MCF 10A (cell line): ENCODE measurements around the gene KIF6. TPM values are rescaled to one million over a fixed set of nuclear protein-coding genes. Genes with fewer than 3 reads are reported as not detected.
A peak's percentile ranks its signal among the peaks of the same experiment; 100 is the strongest.

ENCODE experiments used
- BruUV-seq: library from RNA; stranded (reverse); fragments of 400-500 nt; replicated peaks from 2 replicates; lab custom pipeline; 2021; lab: Mats Ljungman, UMichigan
- CTCF ChIA-PET: fragments of 300-600 bp; sonication (Branson Sonifier 250); formaldehyde crosslinking; extraction: SDS; loops from one replicate; lab custom pipeline; 2021; ENCODE audit warnings: antibody characterized with exemption, inconsistent platforms; lab: Yijun Ruan, JAX
- POLR2A ChIA-PET: fragments of 300-600, 350-650 bp; sonication (Branson Sonifier 250); formaldehyde crosslinking; extraction: SDS; loops from one replicate; lab custom pipeline; 2020; ENCODE audit warnings: antibody characterized with exemption, inconsistent platforms; lab: Yijun Ruan, JAX
- DNase-seq: peaks from one replicate; pipeline ENCODE4 v3.0.0-alpha.2; 2018; ENCODE audit not compliant: unreplicated experiment
- H3K27ac Mint-ChIP-seq: one replicate; pipeline ENCODE4 v1.8.0; 2022; ENCODE audit warnings: mild to moderate bottlenecking, low read depth, mixed read lengths; ENCODE audit not compliant: unreplicated experiment
- H3K27me3 Mint-ChIP-seq: one replicate; pipeline ENCODE4 v1.8.0; 2022; ENCODE audit warnings: mixed read lengths; ENCODE audit not compliant: insufficient read depth, unreplicated experiment
- H3K36me3 Mint-ChIP-seq: one replicate; pipeline ENCODE4 v1.8.0; 2022; ENCODE audit warnings: mild to moderate bottlenecking, moderate library complexity, mixed read lengths; ENCODE audit not compliant: insufficient read depth, unreplicated experiment
- H3K4me1 Mint-ChIP-seq: one replicate; pipeline ENCODE4 v1.8.0; 2022; ENCODE audit warnings: mixed read lengths; ENCODE audit not compliant: insufficient read depth, unreplicated experiment
- H3K4me3 Mint-ChIP-seq: one replicate; pipeline ENCODE4 v1.8.0; 2022; ENCODE audit warnings: mild to moderate bottlenecking, moderate library complexity, mixed read lengths; ENCODE audit not compliant: unreplicated experiment
- H3K9me3 Mint-ChIP-seq: one replicate; pipeline ENCODE4 v1.8.0; 2022; ENCODE audit warnings: mixed read lengths; ENCODE audit not compliant: unreplicated experiment
- CTCF ChIP-seq: fragments of 200-600 bp; IDR thresholded peaks from one replicate; pipeline ENCODE4 v1.8.0; 2022; ENCODE audit warnings: antibody characterized with exemption, mild to moderate bottlenecking; ENCODE audit not compliant: unreplicated experiment
- intact Hi-C: fragments of 100-400 bp; cut with micrococcal nuclease; formaldehyde crosslinking; loops from 2 replicates; pipeline ENCODE4 v1.14.1; 2022
- total RNA-seq: library from RNA; stranded (reverse); gene quantifications from 2 replicates; pipeline ENCODE4 v1.2.3, GENCODE V29; 2022

The KIF6 gene
- total RNA-seq, 1 experiment from 2014 or later, result 0.91 TPM

GRCh38 chr6:39312912-39313525, 412.2 kb downstream of the KIF6 start:
- no peak for DNase-seq
- BruUV-seq, result no TSS peak

GRCh38 chr6:39310542-39310941, 414.7 kb downstream of the KIF6 start:
- H3K27ac Mint-ChIP-seq, result no peak overlapping the region
- H3K4me3 Mint-ChIP-seq, result no peak overlapping the region
- H3K9me3 Mint-ChIP-seq, result no peaks in the 10 kb centered on the region
- TF ChIP-seq CTCF, result no peak
- ChIA-PET CTCF (interaction anchor here (0.5 to 19.0 kb wide), 42 partner anchors 10 to 1922 kb away, joined by 3 to 625 read pairs (median 4); partner anchors contain the start of gene KCNK16), POLR2A (no interaction called here)
- no peaks in the 10 kb centered on the region for H3K4me1 Mint-ChIP-seq
- intact Hi-C loops, result loop anchor here (1.0 kb wide), 2 partner anchors 144 to 337 kb away; no protein-coding TSS in a partner anchor
- no peaks in the 10 kb centered on the region for H3K36me3 Mint-ChIP-seq
- DNase-seq, result no peak
- peaks cover 14% of the 10 kb centered on the region for H3K27me3 Mint-ChIP-seq
- BruUV-seq, result no TSS peak

More at GRCh38 chr6:39312912-39313525, 412.2 kb downstream of the KIF6 start:
- intact Hi-C loops, result no loop called here
- Mint-ChIP-seq H3K36me3 (no peaks in the 10 kb centered on the region), H3K27me3 (peaks cover 14% of the 10 kb centered on the region), H3K4me3 (no peak overlapping the region), H3K4me1 (no peaks in the 10 kb centered on the region), H3K27ac (no peak overlapping the region), H3K9me3 (no peaks in the 10 kb centered on the region)
- ChIA-PET CTCF (interaction anchor here (0.5 to 8.3 kb wide), 4 partner anchors 339 to 920 kb away, joined by 3 to 70 read pairs (median 4); no protein-coding TSS in a partner anchor), POLR2A (no interaction called here)
- TF ChIP-seq CTCF, result no peak

GRCh38 chr6:39309942-39310531, 415.2 kb downstream of the KIF6 start:
- H3K36me3 Mint-ChIP-seq, result no peaks in the 10 kb centered on the region
- intact Hi-C loops, result loop anchor here (1.0 kb wide), 2 partner anchors 144 to 337 kb away; no protein-coding TSS in a partner anchor
- no peaks in the 10 kb centered on the region for H3K9me3 Mint-ChIP-seq
- POLR2A ChIA-PET, result no interaction called here
- no peaks in the 10 kb centered on the region for H3K4me1 Mint-ChIP-seq
- peaks cover 14% of the 10 kb centered on the region for H3K27me3 Mint-ChIP-seq
- no peak overlapping the region for H3K4me3 Mint-ChIP-seq
- DNase-seq, result peak; percentile 78
- H3K27ac Mint-ChIP-seq, result no peak overlapping the region
- CTCF ChIA-PET, result interaction anchor here (0.5 to 19.0 kb wide), 53 partner anchors 9 to 1921 kb away, joined by 3 to 625 read pairs (median 4); partner anchors contain the start of genes KCNK16 and TSPO2
- no TSS peak for BruUV-seq
- TF ChIP-seq CTCF, result peak; percentile 95

GRCh38 chr6:39307462-39307861, 417.7 kb downstream of the KIF6 start:
- DNase-seq, result no peak
- Mint-ChIP-seq H3K27ac (no peak overlapping the region), H3K27me3 (peaks cover 14% of the 10 kb centered on the region), H3K4me3 (no peak overlapping the region), H3K4me1 (no peaks in the 10 kb centered on the region), H3K36me3 (no peaks in the 10 kb centered on the region), H3K9me3 (no peaks in the 10 kb centered on the region)
- no TSS peak for BruUV-seq
- ChIA-PET CTCF (interaction anchor here (0.6 to 19.0 kb wide), 12 partner anchors 8 to 439 kb away, joined by 3 to 625 read pairs (median 4); no protein-coding TSS in a partner anchor), POLR2A (interaction anchor here (0.6 kb wide), 1 partner anchor 139 kb away, joined by 3 read pairs; no protein-coding TSS in a partner anchor)
- TF ChIP-seq CTCF, result no peak
- intact Hi-C loops, result no loop called here
